ENCODE data around the gene CELF4.

CELF4 gene

GRCh38 chr18:37521510-37522465, 43.8 kb downstream of the CELF4 start:
- DNase-seq, result no peak

GRCh38 chr18:37520508-37520907, 45.1 kb downstream of the CELF4 start:
- DNase-seq, result no peak

GRCh38 chr18:37519510-37520135, 46.0 kb downstream of the CELF4 start:
- no peak for DNase-seq

- DNase-seq, result no peak
Measured at GRCh38 chr18:37516361-37516853, 49.2 kb downstream of the CELF4 start.

GRCh38 chr18:37514953-37515352, 50.6 kb downstream of the CELF4 start:
- DNase-seq, result no peak

GRCh38 chr18:37512400-37512799, 53.2 kb downstream of the CELF4 start:
- DNase-seq, result no peak

GRCh38 chr18:37511721-37512298, 53.8 kb downstream of the CELF4 start:
- DNase-seq, result no peak

GRCh38 chr18:37509600-37509999, 56.0 kb downstream of the CELF4 start:
- no peak for DNase-seq

- no peak for DNase-seq
Measured at GRCh38 chr18:37508207-37508606, 57.4 kb downstream of the CELF4 start.

GRCh38 chr18:37507239-37507638, 58.4 kb downstream of the CELF4 start:
- no peak for DNase-seq

GRCh38 chr18:37506001-37506400, 59.6 kb downstream of the CELF4 start:
- no peak for DNase-seq

GRCh38 chr18:37505321-37505720, 60.3 kb downstream of the CELF4 start:
- DNase-seq, result no peak

GRCh38 chr18:37502601-37503000, 63.0 kb downstream of the CELF4 start:
- no peak for DNase-seq

GRCh38 chr18:37502036-37502435, 63.6 kb downstream of the CELF4 start:
- no peak for DNase-seq

GRCh38 chr18:37501136-37501535, 64.5 kb downstream of the CELF4 start:
- no peak for DNase-seq

GRCh38 chr18:37499913-37500312, 65.7 kb downstream of the CELF4 start:
- no peak for DNase-seq

- no peak for DNase-seq
Measured at GRCh38 chr18:37499044-37499443, 66.6 kb downstream of the CELF4 start.

- DNase-seq, result no peak
Measured at GRCh38 chr18:37497853-37498518, 67.6 kb downstream of the CELF4 start.

- no peak for DNase-seq
Measured at GRCh38 chr18:37496568-37496967, 69.0 kb downstream of the CELF4 start.

- no peak for DNase-seq
Measured at GRCh38 chr18:37495354-37495753, 70.2 kb downstream of the CELF4 start.

GRCh38 chr18:37494406-37494805, 71.2 kb downstream of the CELF4 start:
- no peak for DNase-seq

GRCh38 chr18:37493352-37493935, 72.2 kb downstream of the CELF4 start:
- DNase-seq, result no peak

GRCh38 chr18:37492952-37493351, 72.6 kb downstream of the CELF4 start:
- DNase-seq, result no peak
